Fibroblast of upper back skin (primary cell): Measurements from ENCODE around the gene KCNQ1.

Experiments
- DNase-seq: peaks from one replicate; pipeline ENCODE4 v3.0.0-alpha.2; 2013

Gene KCNQ1

DNA sequence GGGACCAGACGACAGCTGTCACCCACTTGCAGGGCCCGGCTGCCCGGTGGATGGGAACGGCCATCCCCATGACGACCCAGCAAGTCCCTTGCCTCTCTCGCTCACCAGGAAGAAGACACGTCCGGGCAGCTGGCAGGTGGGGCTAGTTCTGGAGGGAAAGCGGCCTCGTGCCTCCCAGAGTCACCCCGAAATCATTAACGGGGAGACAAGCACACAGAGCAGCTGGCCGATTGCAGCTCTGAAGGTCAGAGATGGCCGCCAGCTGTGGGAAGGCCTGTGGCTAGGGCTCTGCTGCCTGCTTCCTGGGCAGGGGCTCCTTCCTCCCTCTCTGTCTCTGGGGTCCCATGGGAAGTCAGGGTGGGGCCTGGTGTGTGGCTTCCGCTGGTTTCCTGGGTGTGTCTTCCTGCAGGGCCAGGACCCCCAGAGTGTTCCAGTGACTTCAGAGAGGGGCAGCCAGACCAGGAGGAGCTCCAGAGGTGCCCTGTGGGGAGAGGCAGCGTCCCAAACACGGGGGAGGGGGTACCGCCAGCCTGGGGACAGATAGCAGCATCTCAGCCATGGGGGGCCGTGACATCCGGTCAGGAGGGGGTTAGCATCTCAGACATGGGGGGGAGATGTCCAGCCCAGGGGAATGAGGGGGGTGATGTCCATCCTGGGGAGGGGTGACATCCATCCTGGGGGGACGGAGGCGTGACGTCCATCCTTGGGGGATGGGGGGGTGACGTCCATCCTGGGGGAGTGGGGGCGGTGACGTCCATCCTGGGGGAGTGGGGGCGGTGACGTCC lies 114.9 kb downstream of the KCNQ1 start:
- DNase-seq, result no peak

GRCh38 chr11:2561696-2562581 lies 117.1 kb downstream of the KCNQ1 start:
- no peak for DNase-seq

GRCh38 chr11:2562890-2563212 lies 118.0 kb downstream of the KCNQ1 start:
- DNase-seq, result no peak

GRCh38 chr11:2563213-2564007 lies 118.6 kb downstream of the KCNQ1 start:
- DNase-seq, result no peak

DNA sequence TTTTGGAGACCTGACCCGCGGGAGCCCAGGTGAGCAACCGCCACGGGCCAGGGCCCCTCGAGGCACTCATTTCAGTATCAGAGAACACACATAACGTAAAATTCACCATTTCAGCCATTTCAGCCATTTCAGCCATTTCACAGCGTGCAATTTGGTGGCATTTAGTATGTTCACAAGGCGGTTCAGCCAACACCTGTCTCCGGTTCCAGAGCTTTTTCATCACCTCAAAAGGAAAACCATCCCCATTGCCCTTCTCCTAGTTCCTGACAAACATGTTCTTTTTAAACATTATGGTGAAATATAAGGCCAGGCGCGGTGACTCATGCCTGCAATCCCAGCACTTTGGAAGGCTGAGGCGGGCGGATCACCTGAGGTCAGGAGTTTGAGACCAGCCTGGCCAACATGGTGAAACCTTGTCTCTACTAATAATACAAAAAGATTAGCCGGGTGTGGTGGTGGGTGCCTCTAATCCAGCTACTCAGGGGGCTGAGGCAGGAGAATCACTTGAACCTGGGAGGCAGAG lies 119.3 kb downstream of the KCNQ1 start:
- DNase-seq, result no peak

DNA sequence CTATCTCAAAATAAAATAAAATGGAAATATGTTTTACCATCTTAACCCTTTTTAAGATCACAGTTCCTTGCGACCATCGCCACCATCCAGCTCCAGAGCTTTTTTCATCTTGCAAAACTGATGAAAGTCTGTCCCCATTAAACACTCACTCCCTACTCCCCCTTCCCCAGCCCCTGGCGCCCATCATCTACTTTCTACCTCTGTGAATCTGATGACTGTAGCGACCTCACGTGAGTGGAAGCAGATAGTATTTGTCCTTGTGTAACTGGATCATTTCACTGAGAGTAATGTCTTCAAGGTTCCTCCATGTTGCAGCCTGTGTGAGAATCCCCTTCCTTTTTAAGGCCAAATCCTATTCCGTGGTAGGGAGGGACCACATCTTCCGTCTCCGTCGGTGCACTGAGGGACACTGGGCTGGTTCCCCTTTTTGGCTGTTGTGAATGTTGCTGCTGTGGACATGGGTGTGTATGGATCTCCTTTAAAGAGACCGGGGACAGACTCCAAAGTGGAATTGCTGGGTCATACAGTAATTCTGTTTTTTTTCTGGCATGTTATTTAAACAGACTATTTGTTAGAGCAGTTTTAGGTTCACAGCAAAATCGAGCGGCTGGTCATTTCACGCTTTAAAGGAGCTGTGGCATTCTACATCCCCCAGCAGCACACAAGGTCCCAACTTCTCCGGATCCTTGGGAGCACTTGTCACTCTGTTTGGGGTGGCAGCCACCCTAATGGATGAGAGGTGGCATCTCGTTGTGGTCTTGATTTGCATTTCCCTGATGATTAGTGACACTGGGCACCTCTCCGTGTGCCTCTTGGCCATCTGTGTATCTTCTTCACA lies 120.0 kb downstream of the KCNQ1 start:
- DNase-seq, result no peak

DNA sequence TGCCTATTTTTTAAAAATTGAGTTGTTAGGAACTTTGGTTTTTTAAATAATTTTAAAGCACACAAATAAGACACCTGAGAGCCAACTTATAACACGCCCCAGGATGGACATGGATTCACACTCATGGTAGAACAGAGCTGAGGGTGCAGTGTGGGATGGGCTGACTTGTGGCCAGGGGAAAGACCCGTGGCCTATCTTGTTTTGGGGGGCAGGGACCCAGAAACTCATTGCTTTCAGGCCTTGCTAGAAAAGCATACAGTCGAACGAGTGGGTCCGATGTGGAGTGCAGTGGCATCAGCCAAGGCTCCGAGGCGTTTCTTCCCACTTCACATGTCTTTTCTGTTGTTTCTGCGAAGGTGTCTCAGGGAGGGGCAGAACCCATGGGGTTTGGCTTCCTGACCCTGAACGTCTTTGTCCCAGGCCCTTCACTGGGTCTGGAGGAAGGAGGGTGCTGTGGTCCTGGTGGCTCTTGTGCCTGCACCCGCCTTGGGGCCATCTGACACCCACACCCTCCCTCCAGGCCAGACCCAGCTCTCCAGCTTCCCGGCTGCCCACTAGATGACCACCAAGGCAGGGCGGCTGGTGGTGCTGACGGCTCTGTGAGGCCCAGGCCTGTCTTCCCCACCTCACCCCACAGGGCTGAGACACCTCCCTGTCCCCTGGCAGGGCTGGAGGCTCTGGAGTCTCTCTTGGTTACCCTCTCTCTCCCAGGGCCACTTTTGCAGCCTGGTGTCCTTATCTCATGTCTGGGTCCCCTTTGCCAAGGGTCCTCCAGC lies 120.8 kb downstream of the KCNQ1 start:
- DNase-seq, result no peak

DNA sequence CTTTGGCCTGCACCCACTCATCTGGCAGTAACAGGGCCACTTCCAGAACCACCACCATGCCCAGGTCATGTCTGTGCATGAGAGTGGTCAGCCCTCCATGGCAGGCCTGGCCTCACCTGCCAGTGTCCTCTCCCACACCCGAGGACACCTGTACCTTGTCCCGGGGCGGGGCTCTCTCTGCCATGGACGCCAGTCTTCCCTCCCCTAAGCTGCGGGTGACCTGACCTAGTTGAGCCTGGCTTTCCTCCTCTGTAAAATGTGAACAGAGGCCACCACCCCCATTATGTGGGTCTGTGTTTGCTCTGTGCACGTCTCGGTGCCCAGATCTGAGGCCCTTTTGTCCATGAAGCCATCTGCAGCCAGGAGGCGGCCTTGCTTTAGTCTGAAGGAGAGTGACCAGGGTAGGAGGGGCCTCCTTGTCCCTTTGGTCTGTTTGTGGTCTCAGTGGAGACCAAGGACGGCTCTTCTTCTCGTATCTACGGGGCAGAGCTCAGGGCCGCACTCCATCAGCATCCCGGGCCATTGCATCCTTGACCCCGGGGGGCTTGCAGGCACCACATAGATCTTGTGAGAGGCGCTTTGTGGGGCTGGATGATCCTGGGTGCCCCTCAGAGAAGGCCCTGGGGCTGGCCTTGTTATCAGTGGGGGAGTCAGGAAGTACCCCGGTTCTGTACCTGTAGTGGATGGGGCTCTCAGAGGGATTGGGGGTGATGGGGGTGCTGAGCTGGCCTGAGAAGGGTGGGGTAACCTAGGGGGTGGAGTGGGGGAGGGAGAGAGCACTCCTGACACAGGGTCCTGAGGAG lies 121.6 kb downstream of the KCNQ1 start:
- DNase-seq, result no peak

DNA sequence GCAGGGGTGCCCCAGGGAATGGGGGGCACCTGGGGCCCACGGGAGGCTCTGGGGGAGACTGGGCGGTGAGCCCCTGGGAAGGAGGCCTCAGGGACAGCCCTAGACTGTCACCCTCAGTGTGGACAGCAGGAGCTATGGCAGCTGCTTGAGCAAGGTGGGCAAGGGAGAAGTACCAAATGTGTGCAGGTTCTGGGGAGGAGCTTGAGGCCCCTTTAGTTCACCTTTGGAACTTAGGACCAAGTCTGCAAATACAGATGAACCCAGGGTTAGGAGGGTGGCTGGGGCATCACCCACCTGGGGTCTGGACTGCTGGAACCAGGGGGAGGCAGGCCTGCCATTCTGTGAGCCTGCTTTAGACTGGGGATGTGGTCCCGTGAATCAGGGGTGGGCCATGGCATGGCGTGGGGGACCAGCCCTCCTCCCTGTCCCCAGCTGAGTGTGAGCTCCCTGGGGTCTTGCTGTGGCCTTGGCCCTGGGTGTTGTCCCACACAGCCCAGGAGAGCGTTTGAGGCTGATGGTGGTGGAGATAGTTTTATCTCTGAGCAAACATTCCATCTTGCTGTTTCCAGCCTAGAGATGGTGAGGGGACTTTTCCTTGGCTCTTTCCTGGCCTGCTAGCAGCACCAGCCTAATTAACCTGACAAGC lies 122.3 kb downstream of the KCNQ1 start:
- DNase-seq, result no peak

DNA sequence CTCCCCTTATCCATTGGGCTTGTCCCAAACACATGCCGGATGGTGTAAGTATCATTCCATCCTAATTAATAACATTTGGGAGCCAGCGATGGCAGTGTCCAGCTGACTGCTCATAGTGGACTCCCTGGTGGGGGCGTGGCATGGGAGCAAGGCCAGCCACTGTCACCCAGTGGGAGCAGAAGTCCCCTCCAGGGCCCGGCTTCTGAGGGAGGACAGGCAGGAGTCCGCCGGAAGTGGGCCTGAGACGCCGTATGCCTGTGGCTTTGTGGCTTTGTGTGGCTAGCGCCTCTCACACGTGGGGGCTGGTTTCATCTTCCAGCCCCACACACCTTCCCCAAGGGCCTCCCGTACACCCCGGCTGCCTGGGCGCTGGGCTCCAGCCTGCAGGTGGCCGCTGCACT lies 124.5 kb downstream of the KCNQ1 start:
- DNase-seq, result no peak

GRCh38 chr11:2569731-2570210 lies 125.0 kb downstream of the KCNQ1 start:
- no peak for DNase-seq

DNA sequence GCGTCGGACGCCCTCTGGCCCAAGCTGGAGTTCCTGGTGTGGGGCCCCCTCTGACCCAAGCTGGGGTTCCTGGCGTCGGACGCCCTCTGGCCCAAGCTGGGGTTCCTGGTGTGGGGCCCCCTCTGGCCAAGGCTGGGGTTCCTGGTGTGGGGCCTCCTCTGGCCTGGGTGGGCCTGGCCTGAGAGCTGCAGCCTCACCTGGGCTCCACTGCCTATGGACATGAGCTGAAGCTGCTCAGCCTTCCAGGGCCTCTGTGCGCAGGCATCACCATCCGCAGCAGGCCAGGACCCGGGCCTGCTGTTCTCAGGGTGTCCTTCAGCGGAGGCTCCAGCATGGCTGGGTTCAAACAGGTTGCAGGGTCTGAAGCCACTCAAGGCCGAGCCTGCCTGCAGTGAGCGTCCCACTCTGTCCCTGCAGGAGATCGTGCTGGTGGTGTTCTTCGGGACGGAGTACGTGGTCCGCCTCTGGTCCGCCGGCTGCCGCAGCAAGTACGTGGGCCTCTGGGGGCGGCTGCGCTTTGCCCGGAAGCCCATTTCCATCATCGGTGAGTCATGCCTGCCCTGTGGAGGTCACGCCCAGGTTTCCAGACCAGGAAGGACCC lies 125.5 kb downstream of the KCNQ1 start:
- no peak for DNase-seq

DNA sequence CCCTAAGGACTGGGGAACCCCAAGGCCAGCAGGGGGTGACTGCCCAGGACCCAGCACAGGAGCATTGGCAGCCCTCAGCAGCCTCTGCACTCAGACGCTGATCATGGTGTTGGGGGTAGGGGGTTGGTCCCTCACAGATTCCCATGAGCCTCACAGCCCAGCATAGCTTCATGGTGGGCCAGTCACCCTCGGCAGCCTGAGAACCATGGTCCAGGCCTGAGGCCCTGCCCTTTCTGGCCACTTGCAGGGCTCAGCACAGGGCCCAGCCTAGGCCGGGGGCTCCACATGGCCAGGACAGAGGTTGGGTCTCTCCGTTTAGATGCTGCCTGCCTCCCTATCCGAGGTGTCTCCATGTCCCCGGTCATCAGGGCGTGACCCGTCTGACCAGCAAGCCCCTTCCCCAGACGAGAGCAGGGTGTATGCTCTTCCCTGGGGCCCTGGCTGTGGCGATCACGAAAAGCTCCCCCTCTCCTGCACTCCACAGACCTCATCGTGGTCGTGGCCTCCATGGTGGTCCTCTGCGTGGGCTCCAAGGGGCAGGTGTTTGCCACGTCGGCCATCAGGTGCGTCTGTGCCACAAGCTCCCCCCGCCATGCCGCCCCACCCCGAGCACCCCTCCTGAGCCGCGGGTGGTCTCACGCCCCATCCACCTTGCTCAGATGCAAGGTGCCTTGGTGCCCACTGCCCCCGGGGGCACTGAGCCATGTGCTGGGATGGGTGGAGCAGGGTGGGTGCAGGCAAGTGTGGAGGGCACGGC lies 126.2 kb downstream of the KCNQ1 start:
- DNase-seq, result no peak

DNA sequence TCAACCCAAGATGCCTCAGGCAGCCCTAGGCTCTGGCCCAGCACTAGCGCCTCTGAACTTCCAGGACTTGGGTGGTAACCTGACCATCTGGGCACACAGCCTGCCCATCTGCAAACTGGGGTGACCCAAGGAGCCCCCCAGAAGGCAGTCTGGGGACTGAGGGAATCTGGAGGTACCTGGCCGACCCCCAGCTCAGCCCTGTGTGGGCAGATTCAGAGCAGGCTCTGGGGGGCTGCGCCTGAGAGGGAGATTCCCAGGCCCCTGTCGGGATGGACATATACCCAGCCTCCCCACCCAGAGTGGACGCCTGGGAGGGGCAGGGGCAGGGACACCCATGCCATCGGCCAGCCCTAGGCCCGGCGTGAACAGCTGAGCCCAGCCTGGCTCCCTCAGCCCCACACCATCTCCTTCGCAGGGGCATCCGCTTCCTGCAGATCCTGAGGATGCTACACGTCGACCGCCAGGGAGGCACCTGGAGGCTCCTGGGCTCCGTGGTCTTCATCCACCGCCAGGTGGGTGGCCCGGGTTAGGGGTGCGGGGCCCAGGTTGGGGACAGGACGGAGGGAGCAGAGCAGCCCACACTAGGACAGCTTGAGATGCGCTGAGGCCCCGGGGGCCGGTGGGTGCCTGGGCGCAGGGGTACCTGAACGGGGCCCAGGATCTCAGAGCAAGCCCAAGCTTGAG lies 126.9 kb downstream of the KCNQ1 start:
- DNase-seq, result no peak

DNA sequence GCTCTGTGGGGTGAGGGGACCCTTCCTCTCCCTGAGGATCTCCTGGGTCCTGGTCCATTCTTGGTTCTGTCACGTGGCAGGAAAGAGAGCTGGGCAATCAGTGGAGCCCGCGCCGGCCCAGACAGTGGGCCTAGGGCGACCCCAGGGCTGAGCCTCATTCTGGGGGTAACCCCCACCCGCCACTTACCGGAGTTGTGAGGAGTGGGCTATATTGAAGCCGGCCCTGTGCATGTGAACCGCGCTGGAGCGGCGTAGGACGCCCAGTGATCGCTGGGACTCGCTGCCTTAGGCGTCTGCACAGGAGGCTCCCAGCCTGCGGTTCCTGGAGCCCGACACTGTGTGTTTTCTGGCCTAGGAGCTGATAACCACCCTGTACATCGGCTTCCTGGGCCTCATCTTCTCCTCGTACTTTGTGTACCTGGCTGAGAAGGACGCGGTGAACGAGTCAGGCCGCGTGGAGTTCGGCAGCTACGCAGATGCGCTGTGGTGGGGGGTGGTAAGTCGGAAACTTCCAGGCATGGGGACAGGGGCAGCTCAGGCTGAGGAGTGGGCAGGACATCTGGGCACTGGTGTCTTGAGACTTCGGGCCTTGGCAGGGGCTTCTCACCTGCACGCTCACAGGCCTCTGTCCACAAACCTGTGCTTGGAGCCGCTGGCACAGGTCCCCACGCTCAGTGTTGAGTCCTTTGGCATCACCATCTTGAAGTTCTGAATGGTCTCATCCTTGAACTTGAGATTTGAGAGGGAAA lies 127.9 kb downstream of the KCNQ1 start:
- DNase-seq, result no peak

- no peak for DNase-seq
Observed at GRCh38 chr11:2573240-2574042, 128.6 kb downstream of the KCNQ1 start.
